Activated CD8-positive, alpha-beta memory T cell treated with anti-CD3 and anti-CD28 coated beads, Interleukin-2, amount 50 U/mL, for 1 hour (primary cell): ENCODE results near the gene IFITM2.
"Not testable (repeated sequence)": the region's sequence is repeated elsewhere in the genome, so short reads cannot be mapped to it uniquely, and the experiment has no call there.

ENCODE experiments used
- DNase-seq: peaks from one replicate; pipeline ENCODE4 v3.0.0-alpha.2; 2020; ENCODE audit errors: extremely low read depth

The IFITM2 gene

DNA sequence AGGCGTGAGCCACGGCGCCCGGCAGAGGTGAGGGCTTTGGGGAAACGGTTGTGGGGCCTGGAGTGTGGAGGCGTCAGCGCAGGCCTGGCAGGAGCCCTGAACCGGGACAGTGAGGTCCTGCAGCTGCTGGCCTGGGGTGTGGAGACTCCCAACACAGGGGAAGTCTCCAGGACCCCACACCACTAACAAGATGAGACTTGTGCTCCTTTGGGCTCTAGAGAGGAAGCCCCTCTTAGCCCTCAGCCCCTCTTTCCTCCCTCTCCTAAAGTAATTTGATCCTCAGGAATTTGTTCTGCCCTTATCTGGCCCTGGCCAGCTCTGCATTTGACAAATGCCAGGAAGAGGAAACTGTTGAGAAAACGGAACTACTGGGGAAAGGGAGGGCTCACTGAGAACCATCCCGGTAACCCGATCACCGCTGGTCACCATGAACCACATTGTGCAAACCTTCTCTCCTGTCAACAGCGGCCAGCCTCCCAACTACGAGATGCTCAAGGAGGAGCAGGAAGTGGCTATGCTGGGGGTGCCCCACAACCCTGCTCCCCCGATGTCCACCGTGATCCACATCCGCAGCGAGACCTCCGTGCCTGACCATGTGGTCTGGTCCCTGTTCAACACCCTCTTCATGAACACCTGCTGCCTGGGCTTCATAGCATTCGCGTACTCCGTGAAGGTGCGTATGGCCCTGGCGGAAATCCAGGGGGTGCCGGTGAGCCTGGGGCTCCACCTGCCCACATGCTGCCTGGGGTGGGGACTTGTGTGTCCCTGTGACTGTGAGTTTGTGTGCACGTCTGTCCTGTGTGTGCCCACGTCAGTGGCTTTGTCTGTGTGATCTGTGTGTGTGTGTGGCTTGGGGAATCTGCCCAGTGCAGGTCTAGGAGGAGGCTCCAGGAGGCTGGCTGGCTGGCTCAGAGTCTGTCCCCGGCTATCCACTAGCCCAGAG is at the start of gene IFITM2:
Gene IFITM2 (plus strand): TSS at position 51 of the 943 bp plus-strand sequence. CDS start 377 bp downstream, at position 428.
- not testable (repeated sequence) for DNase-seq

DNA sequence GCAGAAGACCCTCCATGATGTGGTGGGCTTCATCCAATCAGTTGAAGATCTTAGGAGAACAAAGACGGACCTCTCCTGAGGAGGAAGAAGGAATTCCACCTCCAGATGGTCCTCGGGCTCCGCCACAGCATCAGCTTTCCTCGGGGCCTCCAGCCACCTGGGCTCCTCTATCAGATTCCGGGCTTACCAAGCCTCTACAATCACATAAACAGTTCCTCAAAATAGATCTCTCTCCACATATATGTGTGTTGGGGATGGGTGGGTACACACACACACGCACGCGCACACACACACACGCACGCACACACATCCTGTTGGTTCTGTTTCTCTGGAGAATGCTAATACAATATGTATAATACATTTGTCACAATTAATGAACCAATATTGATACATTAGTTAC is 48.2 kb upstream of the IFITM2 start:
- DNase-seq: no peak

DNA sequence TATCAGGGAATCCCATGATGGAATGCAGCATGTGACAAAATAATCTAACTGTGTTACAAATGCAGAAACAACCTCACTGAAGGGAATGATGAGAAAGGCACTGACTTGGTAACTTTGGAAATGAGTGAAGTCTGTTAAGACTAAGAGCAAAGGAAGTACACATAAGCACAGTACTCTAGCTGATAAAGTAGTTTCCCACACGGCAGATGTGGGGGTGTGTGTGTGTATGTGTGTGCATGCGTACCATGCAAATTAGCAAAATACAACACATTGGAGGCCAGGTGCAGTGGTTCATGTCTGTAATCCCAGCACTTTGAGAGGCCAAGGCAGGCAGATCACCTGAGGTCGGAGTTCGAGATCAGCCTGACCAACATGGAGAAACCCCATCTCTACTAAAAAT is 46.0 kb upstream of the IFITM2 start:
- no peak for DNase-seq

DNA sequence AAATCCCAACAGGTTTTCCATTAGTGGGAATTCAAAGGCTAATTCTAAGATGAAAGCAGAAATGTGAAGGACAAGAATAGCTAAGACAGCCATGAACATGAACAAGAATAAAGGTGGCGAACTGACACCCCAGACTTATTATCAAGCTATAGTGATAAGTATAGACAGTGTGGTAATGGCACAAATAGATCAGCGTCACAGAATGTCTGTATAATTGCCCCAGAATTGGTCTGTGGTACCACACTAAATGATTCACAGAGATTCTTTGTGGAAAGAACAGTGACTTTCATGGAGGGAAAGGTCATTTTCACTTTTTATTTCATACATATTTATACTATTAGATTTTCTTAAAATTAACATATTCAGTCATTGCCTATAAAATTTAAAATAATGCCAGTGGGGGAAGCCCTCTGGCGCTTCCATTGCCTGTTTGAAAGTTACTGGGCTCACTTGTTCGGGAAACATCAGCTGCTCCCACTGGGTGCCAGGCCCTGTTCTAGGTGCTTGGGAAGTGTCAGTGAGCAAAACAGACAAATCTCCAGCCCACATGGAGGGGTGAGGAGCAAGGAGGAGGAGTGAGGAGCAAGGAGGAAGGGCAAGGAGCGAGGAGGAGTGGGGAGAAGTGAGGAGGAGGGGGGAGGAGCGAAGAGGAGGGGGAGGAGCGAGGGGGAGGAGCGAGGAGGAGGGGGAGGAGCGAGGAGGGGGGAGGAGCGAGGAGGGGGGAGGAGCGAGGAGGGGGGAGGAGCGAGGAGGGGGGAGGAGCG is 40.8 kb upstream of the IFITM2 start:
- DNase-seq: no peak

DNA sequence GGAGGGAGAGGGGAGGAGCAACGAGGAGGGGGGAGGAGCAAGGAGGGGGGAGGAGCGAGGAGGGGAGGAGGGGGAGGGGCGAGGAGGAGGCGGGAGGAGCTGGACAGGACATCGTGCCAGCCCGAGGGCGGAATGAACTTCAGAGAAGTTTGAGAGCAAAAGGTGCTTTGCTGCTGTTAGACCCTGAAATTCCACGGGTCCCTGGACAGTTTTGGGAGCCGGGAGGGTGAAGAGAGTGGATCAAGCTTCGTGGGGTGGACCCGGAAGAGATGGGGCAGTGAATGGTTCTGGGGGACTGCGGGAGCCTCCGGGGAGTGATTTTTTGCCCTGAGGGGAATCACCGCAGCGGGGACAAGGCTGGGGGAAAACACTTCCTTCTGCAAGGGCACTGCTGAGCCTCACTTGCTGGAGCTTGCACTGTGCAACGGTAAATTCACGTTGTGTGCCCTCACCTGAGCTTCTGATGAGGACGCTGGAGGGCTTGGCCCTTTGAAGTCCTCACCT is 40.1 kb upstream of the IFITM2 start:
- DNase-seq: no peak

DNA sequence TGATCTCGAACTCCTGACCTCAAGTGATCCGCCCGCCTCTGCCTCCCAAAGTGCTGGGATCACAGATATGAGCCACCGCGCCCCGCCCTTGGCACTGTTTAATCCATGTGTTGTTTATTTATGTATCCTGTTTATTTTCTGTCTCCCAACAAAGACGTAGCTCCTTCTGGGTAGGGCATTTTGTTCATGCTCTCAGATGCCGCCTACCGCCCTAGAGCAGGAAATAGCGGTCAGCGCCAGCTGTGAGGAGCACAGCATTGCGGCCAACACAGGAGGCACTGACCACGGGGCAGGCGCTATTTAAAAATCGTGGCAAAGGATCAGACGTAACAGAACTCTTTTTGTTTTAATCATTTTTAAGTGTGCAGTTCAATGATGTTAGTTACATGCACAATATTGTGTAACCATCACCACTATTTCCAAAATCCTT is 38.9 kb upstream of the IFITM2 start:
- DNase-seq: not testable (repeated sequence)

DNA sequence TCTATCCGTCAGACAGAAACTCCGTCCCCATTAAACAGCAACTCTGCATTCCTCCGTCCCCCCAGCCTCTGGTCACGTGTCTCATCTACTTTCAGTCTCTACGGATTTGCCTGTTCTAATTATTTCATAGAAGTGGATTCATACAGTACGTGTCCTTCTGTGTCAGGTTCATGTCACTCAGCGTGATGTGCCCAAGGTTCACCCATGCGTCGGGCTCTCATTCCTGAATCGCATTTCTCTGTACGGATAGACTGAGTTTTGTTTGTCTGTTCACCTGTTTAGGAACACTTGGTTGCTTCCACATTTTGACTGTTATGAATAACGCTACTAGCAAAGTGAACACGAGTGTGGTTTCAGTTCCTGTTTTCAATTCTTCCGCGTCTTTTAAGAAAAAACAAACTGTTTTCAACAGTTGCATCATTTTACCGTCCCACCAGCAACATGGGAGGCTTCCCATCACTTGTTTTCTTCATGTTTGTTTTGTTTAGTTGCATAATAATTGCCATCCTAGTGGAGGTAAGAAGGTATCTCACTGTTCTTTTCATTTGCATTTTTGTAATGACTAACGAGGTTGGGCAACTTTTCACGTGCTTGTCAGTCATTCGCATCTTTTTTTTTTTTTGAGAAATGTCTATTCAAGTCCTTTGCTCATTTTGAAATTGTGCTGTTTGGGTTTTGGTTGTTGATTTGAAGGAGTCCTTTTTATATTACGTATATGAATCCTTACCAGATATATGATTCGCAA is 38.3 kb upstream of the IFITM2 start:
- no peak for DNase-seq

DNA sequence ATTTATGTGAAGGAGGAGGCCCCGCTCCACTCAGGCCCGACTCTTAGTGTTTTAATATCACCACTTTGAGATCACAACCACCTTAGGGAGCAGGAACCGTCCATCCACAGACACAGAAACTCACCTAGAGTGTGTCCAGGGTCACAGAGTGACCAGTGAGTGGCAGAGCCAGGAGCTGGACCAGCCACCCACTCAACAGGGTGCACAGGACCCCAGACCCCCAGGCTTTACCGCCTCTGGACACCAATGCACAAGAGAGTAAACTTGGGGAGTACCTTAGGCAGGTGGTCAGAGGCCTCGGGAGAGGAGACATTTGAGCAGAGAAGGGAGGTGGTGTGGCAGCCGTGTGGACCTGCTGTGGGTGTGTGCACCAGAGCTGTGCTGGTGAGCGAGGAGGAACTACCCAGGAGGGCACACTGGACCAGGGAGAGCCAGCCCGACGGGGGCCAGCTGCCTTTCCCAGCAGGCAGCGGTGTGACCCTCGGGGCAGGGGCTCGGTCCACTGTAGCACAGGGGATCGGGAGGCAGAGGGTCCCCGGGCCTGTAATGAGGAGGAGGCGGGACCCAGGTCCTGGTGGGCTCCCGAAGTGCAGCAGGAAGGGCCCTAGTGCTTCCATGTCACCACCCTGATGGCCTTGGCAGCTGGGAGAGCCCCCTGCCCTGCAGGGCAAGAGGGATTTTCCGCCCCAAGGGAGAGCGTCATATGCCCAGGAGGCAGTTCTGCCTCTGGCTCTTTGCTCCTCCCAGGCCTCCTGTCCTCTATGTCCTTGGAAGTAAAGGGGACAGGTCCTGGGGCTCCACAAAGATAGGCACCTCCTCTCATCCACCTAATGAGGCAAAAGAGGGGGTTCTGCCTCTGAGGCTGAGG is 36.9 kb upstream of the IFITM2 start:
- DNase-seq: no peak

DNA sequence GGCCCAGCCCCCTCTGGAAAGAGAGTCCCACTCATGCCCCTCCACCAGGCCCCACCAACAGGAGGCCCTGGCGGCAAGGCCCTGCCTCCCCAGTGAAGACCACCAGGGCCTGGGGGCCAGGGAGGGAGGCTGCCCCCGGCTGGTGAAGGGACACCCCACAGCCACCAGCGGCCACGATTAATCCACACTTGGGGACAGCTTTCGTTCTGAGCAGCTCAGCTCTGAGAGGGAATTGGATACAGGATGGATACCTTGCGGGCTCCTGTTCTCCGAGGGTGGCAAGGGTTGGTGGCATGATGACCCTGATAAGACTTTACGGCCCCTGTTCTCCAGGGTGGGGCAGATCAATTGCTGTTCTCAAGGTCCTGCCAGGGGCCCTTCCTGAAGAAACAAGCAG is 36.3 kb upstream of the IFITM2 start:
- DNase-seq: no peak

DNA sequence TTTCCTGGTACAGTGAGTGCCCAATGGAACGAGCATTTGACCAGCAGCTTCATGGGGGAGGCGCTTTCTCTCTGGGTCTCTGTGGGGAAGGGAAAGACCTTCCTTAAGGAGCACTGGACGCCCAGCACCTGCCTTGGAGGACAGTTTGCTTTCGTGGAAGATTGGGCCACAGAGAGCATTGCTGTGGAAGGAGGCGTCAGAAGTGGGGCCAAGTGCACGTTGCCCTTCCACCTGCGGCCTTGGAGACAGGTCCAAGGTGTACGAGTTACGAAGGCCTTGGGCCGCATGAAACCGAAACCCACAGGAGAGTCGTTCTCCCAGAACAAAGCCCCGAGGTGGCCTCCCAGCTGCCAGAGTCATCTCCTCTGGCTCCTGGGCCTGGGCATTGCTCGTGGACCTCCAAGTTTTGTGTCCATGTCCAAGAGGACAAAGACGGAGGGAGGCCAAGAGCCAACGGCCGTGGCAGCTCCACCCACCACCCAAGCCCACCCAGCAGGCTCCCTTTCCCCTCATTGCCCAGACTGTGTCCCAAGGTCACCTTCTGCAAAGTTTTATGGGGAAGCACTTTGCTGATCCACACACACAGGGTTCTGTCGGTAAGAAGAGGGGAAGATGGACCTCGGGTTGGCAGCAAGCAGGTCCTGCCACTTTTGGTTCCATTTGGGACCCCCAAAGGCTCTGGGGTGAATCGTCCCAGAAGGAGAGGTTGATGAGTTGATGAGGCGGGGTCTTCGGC is 35.3 kb upstream of the IFITM2 start:
- no peak for DNase-seq

DNA sequence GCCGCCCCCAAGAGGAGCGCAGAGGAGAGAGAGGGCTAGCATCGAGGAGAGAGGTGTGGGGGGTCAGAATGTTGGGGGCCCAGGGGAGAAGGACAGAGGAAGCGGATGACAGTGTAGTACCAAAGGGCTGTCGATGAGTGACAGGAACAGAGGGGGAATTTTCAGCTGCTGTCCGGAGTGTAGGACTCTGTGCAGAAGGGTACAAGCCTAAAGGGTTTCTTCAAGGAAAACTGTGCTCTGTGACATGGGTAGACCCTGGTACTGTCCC is 34.8 kb upstream of the IFITM2 start:
- DNase-seq: no peak

DNA sequence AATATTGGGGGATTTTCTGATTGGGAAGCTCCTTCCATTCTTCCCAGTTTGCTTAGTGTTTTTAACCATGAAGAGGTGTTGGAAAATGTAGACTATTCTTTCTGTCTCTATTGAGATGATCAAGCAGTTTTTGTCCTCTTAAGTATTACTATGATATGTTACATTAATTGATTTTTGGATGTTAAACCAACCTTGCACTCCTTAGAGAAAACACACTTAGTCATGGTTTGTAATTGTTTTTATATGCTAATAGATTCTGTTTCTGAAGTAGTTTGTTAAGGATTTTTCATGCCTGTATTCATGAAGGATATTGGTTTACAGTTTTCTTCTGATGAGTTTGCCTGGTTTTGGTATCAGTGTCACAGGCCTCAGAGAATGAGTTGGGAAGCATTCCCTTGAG is 31.4 kb upstream of the IFITM2 start:
- no peak for DNase-seq

DNA sequence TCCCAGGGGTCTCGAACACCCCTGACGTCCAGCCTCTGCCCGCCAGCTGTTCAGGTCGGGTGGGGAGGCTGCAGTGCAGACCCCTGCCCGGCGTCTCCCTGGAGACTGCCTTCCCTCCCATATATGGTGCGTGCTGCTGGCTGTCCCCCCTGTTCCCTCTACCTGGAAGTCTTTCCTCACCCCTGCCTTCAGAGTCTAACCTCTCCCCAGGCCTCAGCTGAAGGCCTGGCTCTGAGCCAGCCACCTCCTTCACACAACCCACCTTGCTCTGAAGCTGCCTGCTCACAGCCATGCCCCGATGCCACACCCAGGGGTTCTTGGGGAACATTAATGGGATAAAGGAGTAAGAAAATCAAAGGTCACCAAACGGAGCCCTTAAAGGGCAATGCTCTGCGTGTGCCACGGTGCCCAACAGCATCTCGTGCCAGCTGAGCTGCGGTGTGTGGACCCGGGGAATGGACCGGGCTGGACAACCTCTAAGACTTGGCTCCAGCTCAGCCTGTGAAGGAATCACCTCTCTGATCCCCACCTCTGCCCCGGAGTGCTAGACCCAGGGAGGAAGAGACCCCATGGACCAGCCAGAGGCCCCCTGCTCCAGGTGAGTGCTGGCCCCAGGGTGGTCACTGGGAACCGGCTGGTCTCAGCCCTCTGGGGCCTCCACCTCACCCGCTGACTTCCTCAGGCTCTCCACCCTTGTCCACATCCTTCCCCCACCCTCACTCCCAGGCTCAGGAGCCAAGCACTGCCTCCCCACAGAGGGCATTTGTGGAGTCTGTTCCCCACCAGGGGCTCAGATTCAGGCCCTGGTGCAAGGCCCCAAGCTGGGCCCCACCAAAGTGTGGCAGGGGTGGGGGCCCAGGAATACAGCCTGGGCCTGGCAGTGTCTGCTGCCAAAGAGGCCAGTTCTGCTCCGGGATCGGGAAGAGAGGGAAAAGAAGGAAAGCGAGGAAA is 29.3 kb upstream of the IFITM2 start, which contains the start of gene NLRP6:
Gene NLRP6 (plus strand): TSS at position 407 of the 951 bp plus-strand sequence. CDS start 163 bp downstream, at position 570.
- no peak for DNase-seq

DNA sequence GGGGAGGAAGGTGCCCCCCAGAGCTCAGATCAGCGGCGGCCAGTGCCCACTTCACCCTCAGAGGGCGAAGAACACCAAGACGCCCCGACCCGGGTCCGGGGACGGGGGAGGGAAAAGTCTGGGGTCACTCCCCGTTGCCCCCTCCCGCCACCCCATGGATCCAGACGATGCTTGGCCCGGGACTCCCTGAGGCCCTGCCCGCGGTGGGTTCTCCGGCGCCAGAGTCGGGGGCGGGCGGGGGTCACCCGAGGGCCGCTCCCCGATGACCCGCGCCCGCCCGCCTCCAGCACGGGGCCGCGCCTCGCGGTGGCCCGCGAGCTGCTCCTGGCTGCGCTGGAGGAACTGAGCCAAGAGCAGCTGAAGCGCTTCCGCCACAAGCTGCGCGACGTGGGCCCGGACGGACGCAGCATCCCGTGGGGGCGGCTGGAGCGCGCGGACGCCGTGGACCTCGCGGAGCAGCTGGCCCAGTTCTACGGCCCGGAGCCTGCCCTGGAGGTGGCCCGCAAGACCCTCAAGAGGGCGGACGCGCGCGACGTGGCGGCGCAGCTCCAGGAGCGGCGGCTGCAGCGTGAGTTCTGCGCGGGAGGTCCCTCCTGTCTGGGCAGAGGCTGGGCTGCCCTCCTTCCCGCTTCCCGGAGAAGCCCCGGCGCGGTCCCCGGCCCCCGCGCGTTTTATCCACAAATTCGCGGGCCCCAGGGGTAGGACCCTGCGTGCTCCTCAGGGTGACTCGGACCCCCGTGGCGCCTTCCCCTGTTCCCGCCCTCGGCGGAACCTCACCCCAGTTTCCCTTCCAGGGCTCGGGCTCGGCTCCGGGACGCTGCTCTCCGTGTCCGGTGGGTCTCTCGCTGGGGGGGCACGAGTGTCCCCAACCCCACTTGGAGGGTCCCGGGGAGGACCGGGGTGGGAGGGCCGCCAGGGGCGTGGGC is 28.3 kb upstream of the IFITM2 start:
- DNase-seq: no peak

DNA sequence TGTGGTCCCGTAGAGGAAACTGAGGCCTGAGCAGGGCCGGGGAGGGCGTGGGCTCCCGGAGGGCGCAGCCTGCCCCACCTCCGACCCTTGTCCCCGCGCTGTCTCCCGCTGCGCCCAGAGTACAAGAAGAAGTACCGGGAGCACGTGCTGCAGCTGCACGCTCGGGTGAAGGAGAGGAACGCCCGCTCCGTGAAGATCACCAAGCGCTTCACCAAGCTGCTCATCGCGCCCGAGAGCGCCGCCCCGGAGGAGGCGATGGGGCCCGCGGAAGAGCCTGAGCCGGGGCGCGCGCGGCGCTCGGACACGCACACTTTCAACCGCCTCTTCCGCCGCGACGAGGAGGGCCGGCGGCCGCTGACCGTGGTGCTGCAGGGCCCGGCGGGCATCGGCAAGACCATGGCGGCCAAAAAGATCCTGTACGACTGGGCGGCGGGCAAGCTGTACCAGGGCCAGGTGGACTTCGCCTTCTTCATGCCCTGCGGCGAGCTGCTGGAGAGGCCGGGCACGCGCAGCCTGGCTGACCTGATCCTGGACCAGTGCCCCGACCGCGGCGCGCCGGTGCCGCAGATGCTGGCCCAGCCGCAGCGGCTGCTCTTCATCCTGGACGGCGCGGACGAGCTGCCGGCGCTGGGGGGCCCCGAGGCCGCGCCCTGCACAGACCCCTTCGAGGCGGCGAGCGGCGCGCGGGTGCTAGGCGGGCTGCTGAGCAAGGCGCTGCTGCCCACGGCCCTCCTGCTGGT is 27.5 kb upstream of the IFITM2 start:
- no peak for DNase-seq

DNA sequence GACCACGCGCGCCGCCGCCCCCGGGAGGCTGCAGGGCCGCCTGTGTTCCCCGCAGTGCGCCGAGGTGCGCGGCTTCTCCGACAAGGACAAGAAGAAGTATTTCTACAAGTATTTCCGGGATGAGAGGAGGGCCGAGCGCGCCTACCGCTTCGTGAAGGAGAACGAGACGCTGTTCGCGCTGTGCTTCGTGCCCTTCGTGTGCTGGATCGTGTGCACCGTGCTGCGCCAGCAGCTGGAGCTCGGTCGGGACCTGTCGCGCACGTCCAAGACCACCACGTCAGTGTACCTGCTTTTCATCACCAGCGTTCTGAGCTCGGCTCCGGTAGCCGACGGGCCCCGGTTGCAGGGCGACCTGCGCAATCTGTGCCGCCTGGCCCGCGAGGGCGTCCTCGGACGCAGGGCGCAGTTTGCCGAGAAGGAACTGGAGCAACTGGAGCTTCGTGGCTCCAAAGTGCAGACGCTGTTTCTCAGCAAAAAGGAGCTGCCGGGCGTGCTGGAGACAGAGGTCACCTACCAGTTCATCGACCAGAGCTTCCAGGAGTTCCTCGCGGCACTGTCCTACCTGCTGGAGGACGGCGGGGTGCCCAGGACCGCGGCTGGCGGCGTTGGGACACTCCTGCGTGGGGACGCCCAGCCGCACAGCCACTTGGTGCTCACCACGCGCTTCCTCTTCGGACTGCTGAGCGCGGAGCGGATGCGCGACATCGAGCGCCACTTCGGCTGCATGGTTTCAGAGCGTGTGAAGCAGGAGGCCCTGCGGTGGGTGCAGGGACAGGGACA is 26.7 kb upstream of the IFITM2 start:
- DNase-seq: no peak
